A204.1 (cell line): ENCODE measurements around the gene RNF135.
"Not testable (repeated sequence)": the region's sequence is repeated elsewhere in the genome, so short reads cannot be mapped to it uniquely, and the experiment has no call there.

Source experiments
- FAIRE-seq: peaks from 2 replicates; lab custom pipeline; 2012; peaks lifted over from hg19 to GRCh38; lab: Jason Lieb, UNC

RNF135 gene

DNA sequence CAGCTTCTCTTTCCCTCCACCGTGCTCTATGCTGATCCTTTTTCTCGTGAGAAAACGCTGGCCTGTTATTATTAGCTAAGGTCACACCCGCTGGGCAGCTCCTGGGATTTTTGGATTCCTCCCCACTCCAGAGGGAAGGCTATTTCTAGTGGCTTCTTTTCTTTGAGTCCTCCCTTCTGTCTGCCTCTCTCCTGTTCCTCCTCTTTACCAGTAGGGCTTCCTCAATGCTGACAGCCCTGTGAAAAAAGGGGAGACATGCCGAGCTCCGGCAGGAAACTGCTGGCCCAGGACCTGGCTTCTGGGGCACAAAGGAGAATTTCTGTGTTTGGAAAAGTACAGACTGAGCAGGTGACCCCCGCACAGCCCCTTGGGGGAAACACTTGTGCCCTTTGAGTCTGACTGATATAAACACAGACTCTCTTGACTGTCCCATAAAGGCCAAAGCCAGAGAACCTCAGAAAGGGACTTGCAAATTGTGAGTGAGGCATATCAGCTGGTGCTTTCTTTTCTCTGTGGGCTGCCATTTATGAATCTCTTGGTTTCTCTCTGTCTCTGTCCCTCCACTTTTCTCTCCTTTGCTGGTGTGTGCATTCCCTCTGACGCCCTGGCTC is 14.0 kb upstream of the RNF135 start:
- no peak for FAIRE-seq

DNA sequence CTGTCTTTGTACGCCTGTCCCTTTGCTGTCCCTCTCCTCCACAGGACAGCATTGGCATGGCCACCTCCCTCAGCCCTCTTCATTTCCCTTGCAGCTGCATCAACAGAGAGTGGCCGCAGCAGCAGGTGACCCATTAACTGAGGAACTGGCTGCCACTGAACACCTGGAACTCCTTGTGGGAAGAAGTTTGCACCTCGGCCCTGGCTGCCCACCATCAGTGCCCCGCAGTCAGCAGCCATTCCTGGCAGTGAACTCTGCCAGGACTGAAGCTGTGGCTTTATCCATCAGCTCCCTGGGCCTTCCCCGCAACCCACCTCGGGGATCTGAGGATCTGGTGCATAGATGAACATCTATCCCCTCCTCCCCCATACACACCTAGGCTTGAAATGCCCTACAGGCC is 13.1 kb upstream of the RNF135 start:
- no peak for FAIRE-seq

DNA sequence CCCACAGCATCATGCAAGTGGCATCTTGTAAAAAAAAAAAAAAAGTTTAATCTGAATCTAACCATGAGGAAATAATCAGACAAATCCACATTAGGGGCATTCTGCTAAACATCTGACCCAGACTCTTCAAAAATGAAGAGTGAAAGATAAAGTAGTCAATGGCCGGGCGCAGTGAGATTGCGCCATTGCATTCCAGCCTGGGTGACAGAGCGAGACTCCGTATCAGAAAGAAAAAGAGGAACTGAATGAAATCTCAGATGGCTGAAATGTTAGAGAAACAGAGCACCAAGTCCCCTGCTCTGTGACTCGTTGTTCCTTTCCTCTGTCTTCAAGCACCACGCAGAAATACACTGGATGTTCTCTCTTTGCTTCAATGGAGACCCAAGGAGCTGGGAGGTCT is 12.7 kb upstream of the RNF135 start:
- FAIRE-seq = no peak

DNA sequence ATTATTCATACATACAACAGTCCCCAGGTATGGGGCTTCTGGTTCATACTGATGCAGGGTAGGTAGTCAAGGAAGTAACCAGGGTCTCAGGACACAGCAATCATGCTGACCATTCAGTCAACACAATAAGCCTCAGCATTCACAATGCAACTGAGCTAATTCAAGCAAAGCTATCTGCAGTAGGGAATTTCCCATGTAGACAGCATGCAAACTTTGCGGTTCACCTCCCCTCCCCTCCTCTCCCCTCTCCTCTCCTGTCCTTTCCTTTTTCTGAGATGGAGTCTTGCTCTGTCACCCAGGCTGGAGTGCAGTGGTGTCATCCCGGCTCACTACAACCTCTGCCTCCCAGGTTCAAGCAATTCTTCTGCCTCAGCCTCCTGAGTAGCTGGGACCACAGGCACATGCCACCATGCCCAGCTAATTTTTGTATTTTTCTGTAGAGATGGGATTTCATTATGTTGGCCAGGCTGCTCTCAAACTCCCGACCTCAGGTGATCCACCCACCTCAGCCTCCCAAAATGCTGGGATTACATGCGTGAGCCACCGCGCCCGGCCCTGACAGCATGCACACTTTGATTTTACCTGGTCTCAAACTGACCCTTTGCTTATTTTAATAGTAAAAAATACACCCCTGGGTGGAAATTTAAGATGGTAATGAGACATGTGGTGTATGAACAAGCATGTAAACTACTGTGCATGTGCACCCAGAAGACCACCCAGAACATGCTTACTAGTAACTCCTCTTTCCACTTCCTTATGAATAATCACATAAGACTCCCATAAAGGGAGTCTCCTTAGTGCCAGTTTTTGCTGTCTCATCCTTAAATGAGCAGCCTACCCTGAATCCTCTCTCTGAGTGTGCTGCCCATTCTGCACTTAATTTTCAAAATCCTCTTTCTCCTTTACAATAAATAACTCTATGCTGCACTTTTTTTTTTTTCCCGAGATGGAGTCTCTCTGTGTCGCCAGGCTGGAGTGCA is 9.3 kb upstream of the RNF135 start:
- no peak for FAIRE-seq

DNA sequence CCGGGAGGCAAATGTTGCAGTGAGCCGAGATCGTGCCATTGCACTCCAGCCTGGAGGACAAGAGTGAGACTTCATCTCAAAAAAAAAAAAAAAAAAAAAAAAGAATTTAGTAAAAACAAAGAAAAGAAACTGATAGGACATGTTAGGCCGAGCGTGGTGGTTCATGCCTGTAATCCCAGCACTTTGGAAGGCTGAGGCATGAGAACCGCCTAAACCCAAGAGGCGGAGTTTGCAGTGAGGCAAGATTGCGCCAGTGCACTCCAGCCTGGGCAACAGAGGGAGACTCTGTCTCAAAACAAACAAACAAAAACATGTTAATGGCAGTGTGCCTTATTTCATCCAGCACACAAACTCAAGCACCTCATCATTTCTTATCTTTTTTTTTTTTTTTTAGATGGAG is 6.5 kb upstream of the RNF135 start:
- not testable (repeated sequence) for FAIRE-seq

DNA sequence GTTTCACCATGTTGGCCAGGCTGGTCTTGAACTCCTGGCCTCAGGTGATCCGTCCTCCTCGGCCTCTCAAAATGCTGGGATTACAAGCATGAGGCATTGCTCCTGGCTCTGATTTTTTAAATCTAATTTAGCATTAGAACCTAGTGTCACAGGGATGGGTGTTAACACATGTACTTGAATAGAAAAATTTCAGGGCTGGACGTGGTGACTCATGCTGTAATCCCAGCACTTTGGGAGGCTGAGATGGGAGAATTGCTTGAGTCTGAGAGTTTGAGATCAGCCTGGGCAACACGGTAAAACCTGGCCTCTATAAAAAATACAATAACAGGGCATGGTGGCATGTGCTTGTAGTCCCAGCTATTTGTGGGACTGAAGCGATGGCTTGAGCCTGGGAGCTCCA is 6.0 kb upstream of the RNF135 start:
- FAIRE-seq = no peak

DNA sequence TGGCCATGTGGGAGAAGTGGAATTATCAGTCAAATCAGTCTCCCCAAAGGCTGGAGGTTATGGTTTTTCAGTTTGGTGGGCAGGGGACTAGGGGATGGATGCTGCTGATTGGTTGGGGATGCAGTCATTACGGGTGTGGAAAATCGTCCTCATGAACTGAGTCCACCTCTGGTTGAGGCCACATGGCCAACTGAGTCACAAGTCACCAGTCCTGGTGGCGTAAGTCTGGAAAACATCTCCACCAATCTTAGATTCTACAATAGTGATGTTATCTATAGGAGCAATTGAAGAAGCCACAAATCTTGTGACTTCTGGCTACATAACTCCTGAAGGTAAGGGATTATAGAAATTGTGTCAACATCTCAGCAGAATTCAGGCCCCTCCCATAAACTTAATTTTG is 5.2 kb upstream of the RNF135 start:
- FAIRE-seq = no peak

DNA sequence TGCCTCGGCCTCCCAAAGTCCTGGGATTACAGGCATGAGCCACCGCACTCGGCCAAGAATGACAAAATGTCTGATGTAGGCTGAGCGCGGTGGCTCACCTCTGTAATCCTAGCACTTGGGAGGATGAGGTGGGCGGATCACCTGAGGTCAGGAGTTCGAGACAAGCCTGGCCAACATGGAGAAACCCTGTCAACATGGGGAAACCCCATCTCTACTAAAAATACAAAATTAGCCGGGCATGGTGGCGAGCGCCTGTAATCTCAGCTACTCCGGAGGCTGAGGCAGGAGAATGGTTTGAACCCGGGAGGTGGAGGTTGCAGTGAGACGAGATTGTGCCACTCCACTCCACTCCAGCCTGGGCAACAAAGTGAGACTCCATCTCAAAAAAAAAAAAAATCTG is 2.9 kb upstream of the RNF135 start:
- FAIRE-seq = not testable (repeated sequence)

DNA sequence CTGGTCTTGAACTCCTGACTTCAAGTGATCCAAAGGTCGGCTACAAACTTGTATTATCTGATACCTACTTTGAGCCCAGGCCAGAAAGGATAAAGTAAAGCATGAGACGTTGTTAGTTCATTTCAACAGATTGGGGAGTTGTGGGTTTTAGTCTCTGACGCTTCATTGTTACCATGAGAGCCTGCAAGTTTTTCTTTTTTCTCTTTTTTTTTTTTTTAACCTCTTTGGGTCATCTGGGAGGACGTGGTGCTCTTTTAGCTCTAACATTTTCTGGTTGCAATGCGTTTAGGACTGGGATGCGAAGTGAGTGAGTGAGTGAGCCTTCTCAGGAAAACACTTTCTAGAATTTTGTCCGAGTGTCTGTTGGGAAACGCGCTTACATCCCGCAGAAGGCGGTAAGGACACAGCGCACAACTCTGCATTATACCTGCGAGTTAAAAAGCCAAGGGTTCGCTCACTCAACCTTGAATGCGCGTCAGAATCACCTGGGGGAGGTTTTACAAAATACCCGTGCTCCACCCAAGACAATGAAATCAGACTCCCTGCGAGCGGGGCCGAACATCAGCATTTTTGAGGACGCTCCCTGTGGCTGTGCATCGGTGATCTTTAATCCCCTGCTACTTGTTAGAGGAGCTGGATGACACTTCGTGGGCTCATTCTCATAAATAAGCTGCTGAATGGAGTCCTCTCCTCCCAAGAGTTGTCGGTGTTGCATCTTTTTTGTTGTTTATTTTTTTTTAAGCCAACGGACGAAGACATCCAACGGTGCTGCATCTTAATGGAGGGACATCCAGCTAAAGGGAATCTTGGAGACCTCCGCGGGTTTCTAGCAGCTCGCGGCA is 629 bp upstream of the RNF135 start:
- no peak for FAIRE-seq

DNA sequence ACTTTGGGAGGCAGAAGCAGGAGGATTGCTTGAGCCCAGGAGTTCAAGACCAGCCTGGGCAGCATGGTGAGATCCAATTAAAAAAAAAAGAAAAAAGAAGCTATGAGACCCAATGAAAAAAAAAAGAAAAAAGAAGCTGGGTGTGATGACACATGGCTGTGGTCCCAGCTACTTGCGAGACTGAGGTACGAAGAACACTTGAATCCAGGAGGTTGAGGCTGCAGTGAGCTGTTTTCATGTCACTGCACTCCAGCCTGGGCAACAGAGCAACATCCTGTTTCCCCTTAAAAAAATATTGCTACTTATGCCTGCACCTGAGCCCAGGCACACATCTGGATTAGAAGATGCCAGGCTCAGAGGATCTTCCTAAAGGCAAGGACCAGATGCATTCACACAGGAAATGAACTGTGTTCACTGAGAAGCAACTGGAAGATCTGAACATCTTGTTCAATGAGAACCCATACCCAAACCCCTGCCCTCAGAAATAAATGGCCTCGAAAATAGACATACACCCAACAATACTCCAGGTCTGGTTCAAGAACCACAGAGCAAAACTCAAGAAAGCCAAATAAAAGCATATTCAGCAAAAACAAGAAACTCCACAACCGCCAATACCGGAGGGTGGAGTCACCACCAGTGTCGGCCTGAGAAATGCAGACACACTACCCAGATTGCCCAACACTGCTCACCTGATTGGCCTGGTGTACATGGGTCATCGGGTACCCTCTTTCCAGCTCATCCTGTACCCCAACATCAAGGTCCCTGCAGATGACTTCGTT is 4.4 kb downstream of the RNF135 start:
- FAIRE-seq = no peak

DNA sequence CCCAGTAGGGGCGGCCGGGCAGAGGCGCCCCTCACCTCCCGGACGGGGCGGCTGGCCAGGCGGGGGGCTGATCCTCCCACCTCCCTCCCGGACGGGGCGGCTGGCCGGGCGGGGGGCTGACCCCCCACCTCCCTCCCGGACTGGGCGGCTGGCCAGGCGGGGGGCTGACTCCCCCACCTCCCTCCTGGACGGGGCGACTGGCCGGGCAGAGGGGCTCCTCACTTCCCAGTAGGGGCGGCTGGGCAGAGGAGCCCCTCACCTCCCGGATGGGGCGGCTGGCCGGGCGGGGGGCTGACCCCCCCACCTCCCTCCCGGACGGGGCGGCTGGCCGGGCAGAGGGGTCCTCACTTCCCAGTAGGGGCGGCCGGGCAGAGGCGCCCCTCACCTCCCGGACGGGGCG is 9.1 kb downstream of the RNF135 start:
- not testable (repeated sequence) for FAIRE-seq

DNA sequence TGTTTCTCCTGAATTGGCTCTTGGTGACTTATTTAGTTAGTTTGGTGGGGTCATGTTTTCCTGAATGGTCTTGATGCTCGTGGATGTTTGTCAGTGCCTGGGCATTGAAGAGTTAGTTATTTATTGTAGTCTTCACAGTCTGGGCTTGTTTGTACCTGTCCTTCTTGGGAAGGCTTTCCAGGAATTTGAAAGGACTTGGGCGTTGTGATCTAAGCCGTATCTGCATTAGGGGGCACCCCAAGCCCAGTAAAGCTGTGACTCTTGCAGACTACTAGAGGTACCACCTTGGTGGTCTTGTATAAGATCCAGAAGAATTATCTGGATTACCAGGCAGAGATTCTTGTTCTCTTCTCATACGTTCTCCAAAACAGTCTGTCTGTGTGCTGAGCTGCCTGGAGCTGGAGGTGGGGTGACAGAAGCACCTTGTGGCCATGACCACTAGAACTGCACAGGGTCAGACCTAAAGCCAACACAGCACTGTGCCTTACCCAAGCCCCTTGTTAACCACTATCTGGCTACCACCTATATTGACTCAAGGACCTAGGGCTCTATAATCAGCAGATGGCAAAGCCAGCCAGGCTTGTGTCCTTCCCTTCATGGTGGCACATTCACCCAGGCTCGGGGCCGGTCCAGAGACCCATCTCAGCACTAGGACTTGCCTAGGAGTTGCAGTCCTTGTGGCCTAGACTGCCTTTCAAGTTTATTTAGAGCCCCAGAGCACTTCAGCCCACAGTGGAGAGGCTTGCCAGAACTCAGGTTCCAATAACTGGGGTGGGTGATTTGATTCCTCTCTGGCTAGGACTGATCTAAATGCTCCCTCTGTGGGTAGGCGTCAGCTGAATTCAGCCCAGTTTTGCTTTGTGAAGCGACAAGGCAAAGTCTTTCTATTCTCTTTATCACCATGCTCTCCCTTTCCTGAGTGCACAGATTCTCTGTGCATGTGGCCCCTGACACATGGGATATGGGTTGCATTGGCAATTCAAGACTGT is 11.0 kb downstream of the RNF135 start:
- no peak for FAIRE-seq

DNA sequence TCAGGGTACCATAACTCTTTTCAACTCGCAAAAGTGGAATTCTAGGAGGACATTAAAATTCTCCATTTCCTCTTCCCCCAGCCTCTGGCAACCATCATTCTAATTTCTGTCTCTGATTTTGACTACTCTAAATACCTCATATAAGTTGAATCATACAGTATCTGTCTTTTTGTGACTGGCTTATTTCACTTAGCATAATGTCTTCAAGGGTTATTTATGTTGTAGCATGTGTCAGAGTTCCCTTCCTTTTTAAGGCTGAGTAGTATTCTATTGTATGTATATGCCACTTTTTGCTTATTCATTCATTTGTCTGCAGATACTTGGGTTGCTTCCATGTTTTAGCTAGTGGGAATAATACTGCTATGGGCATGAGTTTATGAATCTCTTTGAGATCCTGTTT is 12.0 kb downstream of the RNF135 start:
- no peak for FAIRE-seq

DNA sequence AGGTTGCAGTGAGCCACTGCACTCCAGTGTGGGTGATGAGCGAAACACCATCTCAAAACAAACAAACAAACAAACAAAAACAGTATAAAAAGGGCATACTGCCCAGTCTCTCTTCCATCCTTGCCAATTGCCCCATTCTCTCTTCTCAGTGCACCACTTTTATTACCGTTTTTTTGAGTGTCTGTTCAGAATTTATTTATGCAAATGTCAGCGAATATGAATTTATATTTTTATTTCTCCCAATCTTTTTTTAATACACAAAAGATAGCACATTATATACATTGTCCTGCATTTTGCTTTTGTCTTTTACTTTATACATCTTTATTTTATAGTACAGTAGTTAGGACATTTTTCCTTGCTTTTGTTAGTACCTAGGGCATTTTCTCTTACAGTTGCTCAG is 19.6 kb downstream of the RNF135 start:
- FAIRE-seq = no peak

DNA sequence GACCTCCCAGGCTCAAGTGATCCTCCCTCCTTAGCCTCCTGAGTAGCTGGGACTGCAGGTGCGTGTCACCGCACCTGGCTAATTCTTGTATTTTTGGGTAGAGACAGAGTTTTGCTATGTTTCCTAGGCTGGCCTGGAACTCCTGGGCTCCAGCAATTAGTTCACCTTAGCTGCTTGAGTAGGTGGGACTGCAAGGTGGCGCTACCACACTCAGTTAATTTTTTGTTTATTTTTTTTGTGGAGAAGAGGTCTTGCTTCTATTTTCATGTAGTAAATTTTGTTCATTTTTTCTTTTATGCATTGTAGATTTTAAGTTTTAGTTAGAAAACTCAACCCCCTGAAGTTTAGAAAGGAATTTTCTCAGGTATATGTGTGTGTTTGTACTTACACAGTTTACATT is 21.7 kb downstream of the RNF135 start:
- no peak for FAIRE-seq

DNA sequence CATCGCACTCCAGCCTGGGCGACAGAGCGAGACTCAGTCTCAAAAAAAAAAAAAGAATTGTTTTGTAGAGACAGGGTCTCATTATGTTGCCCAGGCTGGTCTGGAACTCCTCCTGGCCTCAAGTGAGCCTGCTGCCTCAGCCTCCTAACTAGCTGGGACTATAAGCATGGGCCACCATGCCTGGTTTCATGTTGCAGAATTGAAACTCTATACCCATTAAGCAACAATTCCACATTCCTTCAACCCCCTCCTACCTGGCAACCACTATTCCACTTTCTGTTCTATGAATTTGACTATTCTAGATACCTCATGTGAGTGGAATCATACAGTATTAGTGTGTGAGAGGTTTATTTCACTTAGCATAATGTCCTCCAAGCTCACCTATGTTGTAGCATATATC is 24.5 kb downstream of the RNF135 start:
- no peak for FAIRE-seq

DNA sequence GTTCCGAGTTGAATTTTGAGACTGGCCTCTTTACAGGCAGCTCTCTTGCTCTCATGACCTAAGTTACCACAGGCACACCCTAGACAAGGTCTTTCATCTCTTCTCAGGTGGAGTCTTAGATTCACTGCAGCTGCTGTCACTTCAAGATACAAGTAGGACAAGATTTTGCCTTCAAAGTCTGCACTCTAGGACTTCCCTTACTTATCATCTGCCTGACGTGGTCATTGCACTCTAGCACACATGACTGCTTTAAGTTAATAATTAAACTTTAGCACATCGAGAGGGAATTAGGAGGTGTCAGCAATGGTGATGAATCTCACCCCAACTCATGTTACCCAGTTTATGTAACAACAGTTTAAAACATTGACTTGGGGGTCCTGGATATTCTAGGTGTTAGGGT is 25.6 kb downstream of the RNF135 start:
- no peak for FAIRE-seq

DNA sequence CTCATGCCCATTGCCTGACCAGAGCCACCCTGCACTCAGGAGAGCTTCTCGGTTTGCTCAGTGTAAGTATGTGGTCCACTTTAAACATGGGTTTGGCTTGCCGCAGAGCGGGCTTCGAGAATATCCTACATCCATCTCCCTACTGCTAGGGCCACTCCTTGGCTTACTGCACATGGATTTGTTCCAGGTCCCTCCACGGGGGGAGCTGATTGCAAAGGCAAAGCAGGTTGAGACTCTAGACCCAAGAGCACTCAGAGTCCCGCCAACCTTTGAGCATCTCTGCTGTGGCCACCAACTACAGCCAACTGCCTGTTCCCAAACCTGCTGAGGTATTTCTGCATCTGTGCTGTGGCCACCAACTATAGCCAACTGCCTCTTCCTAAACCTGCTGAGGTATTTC is 26.4 kb downstream of the RNF135 start:
- no peak for FAIRE-seq

DNA sequence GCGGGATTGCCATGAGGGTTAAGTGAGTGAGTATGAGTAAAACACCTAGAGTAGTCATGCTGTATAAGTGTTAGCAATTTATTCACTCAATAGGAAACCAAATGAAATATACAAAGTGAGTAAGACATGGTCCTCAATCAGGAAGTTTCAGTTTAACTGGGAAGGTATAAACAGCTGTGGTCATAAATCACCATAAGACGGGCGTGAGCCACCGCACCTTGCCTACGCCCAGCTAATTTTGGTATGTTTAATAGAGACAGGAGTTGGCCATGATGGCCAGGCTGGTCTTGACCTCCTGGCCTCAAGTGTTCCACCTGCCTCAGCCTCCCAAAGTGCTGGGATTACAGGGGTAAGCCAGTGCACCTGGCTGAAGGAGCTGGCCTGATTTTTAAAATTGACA is 27.0 kb downstream of the RNF135 start:
- FAIRE-seq = no peak

DNA sequence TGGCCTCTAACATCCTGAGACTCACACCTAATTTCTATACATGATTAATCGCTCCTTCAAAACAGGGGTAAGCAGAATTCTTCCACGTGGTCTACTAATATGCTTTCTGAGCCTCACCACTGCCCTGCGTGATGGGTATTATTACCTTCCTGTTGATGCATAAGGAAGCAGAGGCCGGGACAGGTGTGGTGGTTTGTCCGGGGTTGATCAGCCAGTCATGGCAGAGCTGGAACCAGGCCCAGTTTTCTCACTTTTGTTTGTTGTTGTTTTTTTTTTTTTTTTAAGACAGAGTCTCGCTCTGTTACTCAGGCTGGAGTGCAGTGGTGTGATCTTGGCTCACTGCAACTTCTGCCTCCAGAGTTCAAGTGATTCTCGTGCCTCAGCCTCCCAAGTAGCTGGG is 31.2 kb downstream of the RNF135 start:
- FAIRE-seq = no peak
